SH-SY5Y (cell line): ENCODE measurements around the gene VPS52.

Experiments used
- GATA2 ChIP-seq: IDR thresholded peaks from 2 replicates; pipeline ENCODE4 v1.6.1; 2011; ENCODE audit warnings: mild to moderate bottlenecking, low read depth, low read length
- GATA3 ChIP-seq: IDR thresholded peaks from 2 replicates; pipeline ENCODE4 v1.6.1; 2011; ENCODE audit warnings: low read depth, mild to moderate bottlenecking, low read length, moderate library complexity

- TF ChIP-seq GATA2 (no peak), GATA3 (no peak)
These were observed 64.1 kb downstream of the VPS52 start for GRCh38 chr6:33207552-33208090.
